Cardiac septum (tissue), 1 donor: ENCODE data around the gene HLA-DQB1. TPM values are rescaled to one million over a fixed set of nuclear protein-coding genes. Genes with fewer than 3 reads are reported as not detected.
"Not testable (repeated sequence)": the region's sequence is repeated elsewhere in the genome, so short reads cannot be mapped to it uniquely, and the experiment has no call there.

Experiments used
- DNase-seq: peaks from one replicate; pipeline ENCODE4 v3.0.0-alpha.2; 2020; ENCODE audit warnings: low spot score
- intact Hi-C: fragments of 100-400 bp; cut with DNase I; formaldehyde crosslinking; loops from one replicate; pipeline ENCODE4 v1.14.0; 2022
- total RNA-seq: library from RNA; stranded (reverse); fragmentation: NEBNext Ultra II Directional; extraction: Animal tissue kit (Norgen Biotek cat#: 25700); gene quantifications from one replicate; pipeline ENCODE4 v1.2.1, GENCODE V29; 2021
- donor health status: DM: no; HTN: no; CAD: no.

HLA-DQB1 gene
- total RNA-seq, 1 donor from 2014 or later, result 3.7 TPM

- intact Hi-C loops, result no loop called here
- no peak for DNase-seq
Observed at GRCh38 chr6:32664827-32665362, 1.6 kb downstream of the HLA-DQB1 start.

- intact Hi-C loops, result no loop called here
- DNase-seq, result no peak
Observed at GRCh38 chr6:32664354-32664753, 2.1 kb downstream of the HLA-DQB1 start.

GRCh38 chr6:32662836-32663235 is 3.6 kb downstream of the HLA-DQB1 start:
- intact Hi-C loops, result no loop called here
- DNase-seq, result no peak

GRCh38 chr6:32662099-32662498 is 4.4 kb downstream of the HLA-DQB1 start:
- intact Hi-C loops, result no loop called here
- no peak for DNase-seq

GRCh38 chr6:32659856-32660595 is 6.4 kb downstream of the HLA-DQB1 start:
- DNase-seq, result no peak
- intact Hi-C loops, result no loop called here

- DNase-seq, result no peak
- intact Hi-C loops, result no loop called here
Observed at GRCh38 chr6:32658268-32658897, 8.1 kb downstream of the HLA-DQB1 start.

- DNase-seq, intact Hi-C loops: not testable (repeated sequence)
Observed at GRCh38 chr6:32657819-32658218, 8.6 kb downstream of the HLA-DQB1 start.

- intact Hi-C loops, DNase-seq: not testable (repeated sequence)
Observed at GRCh38 chr6:32657329-32657728, 9.1 kb downstream of the HLA-DQB1 start.

GRCh38 chr6:32655203-32655710 is 11.2 kb downstream of the HLA-DQB1 start:
- intact Hi-C loops, result no loop called here
- DNase-seq, result no peak

GRCh38 chr6:32645047-32645703 is 21.3 kb downstream of the HLA-DQB1 start:
- DNase-seq, result no peak
- intact Hi-C loops, result no loop called here

GRCh38 chr6:32643904-32644303 is 22.6 kb downstream of the HLA-DQB1 start:
- DNase-seq, result no peak
- intact Hi-C loops, result loop anchor here (5.0 kb wide), 1 partner anchor 103 kb away; no protein-coding TSS in a partner anchor

GRCh38 chr6:32642720-32643106 is 23.7 kb downstream of the HLA-DQB1 start:
- DNase-seq, result no peak
- intact Hi-C loops, result loop anchor here (5.0 kb wide), 1 partner anchor 105 kb away; no protein-coding TSS in a partner anchor

- not testable (repeated sequence) for DNase-seq
- intact Hi-C loops, result loop anchor here (5.0 kb wide), 1 partner anchor 105 kb away; no protein-coding TSS in a partner anchor
Observed at GRCh38 chr6:32641785-32642719, 24.4 kb downstream of the HLA-DQB1 start.

GRCh38 chr6:32641122-32641521 is 25.3 kb downstream of the HLA-DQB1 start:
- DNase-seq, result no peak
- intact Hi-C loops, result loop anchor here (5.0 kb wide), 1 partner anchor 106 kb away; no protein-coding TSS in a partner anchor

- intact Hi-C loops, result loop anchor here (5.0 kb wide), 1 partner anchor 108 kb away; no protein-coding TSS in a partner anchor
- no peak for DNase-seq
Observed at GRCh38 chr6:32639440-32640394, 26.7 kb downstream of the HLA-DQB1 start.

GRCh38 chr6:32638532-32639219 is 27.8 kb downstream of the HLA-DQB1 start:
- intact Hi-C loops, result no loop called here
- DNase-seq, result no peak

GRCh38 chr6:32637883-32638282 is 28.6 kb downstream of the HLA-DQB1 start:
- intact Hi-C loops, result no loop called here
- DNase-seq, result no peak
